HG02642 (cell line): ENCODE results near the gene MATR3.

Source experiments
- ATAC-seq: cut with Tn5 transposase; IDR thresholded peaks from one replicate; pipeline ENCODE4 v1.9.1; 2021; ENCODE audit warnings: mild to moderate bottlenecking; ENCODE audit not compliant: unreplicated experiment, poor library complexity

The MATR3 gene

DNA sequence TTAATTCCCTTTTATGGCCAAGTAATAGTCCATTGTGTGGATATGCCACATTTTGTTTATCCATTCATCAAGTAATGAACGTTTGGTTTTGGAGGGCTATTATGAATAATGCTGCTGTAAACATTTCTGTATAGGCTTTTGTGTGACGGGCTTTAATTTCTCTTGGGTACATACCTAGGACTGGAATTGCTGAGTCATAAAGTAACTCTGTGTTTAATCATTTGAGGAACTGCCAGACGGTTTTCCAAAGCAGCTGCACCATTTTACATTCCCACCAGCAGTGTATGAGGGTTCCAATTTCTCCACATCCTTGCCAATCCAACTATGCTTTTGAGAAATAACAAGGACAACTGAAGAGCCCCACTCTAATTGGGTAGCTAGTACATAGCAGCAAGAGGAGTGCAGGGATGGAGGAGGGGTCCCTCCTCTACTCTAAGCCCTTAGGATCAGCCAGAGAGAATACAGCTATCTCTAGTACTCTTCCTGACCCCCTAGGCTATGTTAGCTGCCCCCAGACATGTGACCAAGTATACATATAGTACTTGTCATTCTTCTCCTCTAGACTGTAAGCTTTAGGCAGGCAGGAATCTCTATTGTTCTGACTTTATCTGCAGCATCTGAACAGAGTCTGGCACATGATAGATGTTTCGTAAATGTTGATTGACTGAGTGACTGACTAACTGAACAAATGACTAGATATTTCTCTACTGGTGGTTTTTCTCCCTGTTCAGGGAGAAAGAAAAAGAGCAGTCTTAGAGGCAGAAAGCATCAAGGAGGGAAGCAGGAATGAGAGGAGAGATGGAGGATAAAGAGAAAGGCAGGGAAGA lies 22.1 kb upstream of the MATR3 start:
- no peak for ATAC-seq

DNA sequence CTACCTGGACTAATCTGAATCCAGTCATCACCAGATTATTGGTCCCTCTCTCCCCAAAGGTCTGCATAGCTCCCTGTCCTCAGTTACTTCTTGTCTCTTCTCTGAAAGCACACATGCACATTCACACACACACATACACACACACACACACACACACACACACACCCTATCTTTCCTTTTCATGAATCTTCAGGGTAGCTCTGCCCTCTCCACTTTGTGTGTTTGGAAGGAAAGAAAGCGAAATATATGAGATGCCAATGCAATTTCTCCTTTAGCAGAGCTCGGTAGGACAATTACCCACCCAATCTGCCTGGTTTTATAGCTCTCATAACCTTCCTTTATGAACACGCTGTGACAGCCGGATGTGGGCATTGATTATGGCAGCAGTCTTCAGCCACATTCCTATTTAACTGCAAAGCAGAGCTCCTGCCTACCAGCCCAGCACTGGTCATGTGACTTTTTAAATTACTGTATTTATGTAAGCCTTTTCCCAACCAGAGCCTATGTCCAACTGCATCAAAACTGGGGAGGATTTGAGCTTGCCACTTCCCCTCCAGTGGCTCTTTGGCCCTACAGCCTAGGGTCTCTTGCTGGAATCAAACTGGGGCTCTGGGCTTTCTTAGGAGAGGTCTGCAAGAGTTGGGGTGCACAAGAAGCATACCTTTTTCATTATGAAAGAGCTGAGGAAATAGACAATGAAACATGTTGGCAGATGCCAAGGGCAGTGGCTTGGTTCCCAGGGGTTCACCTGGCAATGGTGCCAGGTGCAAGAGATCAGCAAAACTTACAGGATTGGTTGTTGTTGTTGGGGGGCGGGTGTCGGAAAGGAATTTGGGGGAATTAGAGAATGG lies 20.8 kb upstream of the MATR3 start:
- no peak for ATAC-seq

DNA sequence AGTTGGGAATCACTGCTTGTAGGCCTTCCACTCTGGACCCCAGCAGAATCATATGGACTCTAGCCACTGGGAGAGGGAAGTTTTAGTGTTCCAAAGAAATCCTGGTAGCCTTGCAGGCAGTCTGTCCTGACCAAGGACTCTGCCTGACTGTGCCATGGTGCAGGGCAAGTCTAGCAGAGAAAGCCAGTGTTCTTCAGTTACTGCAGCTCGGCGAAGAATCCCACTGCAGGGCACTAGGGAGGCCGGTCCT lies 20.3 kb upstream of the MATR3 start:
- no peak for ATAC-seq

DNA sequence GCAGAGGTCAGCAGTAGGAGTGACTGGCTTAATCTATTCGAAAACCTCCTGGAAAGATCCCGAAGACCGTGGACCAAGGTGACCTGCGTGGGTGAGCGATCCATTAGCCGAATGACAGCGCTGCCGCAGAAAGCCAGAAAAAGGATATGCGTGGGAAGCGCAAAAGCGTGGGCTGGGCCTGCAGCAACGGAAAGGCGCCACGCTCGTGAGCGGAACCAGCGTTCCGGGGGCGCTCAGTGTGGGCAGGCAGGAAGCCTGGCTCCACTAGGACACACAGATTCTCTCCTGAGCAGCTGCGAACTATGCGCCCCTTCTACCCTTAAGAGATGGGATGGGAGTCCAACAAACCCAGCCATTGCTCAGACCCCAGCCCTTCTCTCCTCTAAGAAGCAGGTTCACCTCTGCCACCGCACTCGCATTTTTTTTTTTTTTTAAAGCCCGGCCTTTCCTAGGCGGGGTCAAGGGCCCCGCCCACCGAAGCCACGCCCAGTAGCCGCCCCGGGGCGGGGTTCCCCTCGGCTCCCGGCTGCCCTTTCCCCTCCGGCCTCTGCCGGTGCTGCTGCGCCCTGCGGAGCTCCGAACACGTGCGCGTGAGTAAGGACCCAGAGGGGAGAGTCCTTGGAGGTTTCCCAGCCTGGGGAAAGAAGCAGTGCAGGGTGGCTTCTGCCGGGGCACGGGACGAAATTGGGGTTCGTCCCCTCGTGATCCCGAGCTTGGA lies 19.8 kb upstream of the MATR3 start:
- ATAC-seq, result peak; percentile 91

DNA sequence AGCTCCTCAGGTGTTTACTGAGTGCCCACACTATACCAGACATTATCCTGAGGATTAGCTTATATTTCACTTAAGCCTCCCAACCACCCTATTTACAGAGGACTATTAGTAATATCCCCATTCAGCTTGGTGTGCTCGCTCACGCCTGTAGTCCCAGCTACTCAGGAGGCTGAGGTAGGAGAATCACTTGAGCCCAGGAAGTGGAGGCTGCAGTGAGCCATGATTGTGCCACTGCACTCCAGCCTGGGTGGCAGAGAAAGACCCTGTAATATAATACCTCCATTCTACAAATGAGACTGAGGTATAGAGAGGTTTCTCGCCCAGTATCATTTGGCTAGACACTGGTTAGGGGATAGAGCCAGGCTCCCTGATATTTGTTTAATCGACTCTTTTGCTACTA lies 18.0 kb upstream of the MATR3 start:
- ATAC-seq, result no peak

DNA sequence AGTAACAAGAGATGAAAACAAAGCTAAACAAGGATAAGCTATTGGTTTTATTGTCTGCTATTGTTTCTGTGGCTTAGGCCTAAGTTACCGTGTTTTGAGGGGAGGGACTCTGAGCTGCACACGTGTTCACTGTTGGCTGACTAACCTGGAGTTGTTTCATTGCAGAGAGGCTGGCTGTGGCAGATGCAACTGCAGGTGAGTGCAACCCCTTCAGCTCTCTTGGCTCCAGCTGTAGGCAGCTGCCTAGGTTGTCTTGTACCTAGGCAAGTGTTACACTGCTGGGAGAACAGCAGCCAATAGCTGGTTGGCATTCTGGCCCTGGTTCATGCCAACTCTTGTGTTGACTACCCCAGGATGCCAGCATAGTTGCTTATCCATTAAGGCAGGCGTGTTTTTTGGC lies 17.6 kb upstream of the MATR3 start:
- ATAC-seq, result no peak

DNA sequence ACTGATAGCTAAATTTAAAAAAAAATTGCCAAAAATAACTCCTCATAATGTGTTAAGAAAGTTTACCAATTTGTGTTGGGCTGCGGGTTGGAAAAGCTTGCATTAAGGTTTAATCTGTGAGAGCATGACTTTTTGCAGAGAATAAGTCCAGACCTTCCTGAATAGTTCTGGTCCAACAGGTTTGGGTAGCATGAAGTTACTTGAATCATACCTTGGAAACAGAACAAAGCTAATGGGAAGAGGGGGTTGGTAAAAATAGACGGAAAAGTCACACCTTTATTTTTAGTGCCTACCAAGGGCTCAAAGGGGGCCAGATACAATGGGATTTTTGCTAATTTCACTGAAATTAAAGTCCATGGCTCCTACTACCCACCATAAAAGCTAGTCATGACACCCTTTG lies 17.1 kb upstream of the MATR3 start:
- no peak for ATAC-seq

DNA sequence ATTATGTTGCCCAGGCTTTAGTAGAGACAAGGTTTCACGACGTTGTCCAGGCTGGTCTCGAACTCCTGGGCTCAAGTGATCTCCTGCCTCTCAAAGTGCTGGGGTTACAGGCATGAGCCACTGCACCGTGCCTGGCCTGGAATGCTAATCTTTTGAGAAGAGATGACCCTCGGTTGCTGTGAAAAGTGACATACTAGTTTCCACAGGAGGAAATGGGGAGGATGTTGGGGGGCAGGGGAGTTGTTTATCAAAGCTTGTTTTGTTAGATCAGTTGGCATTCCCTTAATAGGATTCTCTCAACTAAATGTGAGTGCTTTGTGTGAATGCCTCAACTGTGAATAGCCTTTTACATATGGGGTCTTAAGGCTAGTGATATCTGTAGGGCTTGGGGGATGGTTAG lies 16.4 kb upstream of the MATR3 start:
- ATAC-seq, result no peak

DNA sequence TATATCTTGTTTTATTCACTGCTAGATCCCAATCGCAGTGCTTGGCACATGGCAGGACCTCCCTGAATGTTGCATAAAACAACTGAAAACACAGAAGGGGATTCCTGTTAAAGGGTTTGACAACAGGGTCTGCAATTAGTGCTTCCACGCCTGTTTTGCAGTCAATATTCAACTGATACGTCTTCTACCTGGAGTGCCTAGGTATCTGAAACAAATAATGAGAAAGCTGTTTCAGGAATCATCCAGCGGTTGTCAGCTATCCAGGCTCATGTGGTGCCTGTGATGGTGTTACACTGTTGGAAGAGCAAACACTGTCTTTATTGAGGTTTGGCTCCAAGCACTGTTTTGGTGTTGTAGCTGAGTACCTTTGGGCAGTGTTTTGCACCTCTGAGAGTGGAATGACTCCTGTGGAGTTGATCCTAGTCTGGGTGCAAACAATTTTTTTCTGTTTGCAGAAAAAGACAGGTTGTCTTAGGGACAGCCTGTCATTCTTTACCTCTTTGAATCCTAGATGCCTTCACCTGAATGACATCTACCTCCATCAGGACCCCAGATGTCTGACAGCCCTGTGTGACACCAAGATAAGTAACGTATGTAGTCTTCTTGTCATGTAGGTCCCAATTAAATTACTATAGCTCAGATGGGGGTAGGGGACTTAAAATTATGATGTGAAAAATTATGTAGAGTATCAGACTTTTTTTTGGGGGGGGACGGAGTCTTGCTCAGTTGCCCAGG lies 14.8 kb upstream of the MATR3 start:
- no peak for ATAC-seq

DNA sequence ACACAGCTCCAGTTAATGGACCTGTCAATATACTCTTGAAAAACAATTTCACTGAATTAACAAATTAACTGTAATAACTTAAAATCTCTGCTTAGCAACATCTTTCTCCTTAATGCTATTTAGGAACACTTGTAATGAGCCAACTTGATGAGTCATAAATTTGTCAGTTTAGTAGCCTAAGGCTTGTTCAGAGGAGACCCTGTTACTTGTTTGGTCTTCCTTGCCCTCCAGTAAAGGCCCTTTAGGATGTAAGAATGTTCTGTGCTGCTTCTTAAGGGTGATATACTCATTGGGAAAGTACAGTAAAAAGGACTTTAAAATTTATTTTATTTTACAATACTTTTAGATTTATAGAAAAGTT lies 11.4 kb upstream of the MATR3 start:
- no peak for ATAC-seq

DNA sequence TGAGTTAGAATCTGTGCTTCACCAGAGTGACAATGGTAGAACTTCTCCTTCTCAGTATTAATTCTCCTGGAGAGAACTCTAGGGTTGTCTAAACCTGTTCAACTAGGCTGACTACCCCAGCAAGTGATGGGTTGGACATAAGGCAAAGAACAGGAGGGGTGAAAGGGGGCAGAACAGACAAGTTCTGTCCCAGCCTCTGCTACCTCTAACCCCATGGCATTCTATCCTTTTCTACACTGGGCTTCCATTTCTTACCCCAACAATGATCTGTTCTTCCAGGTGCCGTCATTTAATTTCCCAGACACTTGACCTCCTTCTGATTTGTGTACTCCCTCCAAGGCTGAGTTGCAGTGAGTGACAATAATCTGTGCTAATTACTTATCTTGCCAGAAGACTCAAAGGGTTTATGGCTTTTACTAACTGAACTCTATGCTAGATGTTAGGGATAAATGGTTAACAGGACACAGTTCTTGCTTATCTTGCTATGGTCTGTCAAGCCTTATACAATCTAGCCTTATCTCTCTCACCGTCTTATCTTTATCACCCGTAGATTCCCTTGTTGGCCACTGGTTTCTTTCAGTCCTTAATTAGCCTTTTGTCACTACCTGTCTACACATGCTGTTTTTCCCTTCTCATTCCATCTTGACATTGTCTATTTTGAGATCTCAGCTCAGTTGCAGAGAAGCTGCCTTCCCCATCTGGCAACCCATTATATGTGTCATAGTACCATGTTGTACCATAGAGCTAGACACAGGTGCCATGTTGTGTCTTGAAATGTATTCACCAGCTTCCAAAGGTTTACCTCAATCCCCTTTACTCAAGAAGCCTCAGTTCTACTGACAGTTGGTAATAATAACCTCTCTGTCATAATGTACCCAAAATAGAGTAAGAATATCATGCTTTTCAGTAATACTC lies 10.0 kb upstream of the MATR3 start:
- no peak for ATAC-seq

DNA sequence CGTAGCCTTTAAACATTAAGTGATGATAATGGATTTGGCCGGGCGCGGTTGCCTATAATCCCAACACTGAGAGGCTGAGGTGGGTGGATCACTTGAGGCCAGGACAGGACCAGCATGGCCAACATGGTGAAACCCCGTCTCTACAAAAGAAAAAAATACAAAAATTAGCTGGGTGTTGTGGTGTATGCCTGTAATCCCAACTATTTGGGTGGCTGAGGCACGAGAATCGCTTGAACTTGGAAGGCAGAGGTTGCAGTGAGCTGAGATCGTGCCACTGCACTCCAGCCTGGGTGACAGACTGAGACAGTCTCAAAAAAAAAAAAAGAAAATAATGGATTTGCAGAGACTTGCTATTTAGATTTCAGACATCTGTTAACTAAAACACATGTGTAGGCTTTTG lies 9.2 kb upstream of the MATR3 start:
- ATAC-seq, result no peak

DNA sequence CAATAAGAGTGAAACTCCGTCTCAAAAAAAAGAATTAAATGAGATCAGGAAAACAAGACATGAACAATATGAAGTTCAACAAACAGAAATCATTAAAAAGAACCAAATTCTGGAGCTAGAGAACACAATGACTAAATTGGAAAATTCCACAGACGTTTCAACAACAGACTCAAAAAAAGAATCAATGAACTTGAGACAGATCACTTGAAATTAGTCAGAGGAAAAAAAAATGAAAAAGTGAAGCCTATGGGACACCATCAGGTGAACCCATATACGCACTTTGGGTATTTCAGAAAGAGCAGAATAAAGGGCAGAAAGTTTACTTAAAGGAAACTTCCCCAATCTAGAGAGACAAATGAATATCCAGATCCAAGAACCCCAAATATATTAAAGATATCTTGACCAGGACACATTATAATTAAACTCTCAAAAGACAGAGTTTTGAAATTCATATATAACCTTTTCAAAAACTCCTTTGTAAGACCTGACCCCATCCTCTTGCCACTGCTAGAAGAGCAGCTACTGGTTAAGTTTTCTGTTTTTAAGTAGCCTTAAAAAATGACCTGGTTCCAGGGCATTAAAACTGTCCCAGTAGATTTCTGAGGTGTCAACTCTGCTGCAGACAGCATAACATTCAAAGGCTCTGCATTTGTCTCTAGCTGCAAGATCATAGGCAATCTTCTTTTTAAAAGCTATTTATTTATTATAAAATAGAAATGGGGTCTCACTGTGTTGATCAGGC lies 7.7 kb upstream of the MATR3 start:
- no peak for ATAC-seq

DNA sequence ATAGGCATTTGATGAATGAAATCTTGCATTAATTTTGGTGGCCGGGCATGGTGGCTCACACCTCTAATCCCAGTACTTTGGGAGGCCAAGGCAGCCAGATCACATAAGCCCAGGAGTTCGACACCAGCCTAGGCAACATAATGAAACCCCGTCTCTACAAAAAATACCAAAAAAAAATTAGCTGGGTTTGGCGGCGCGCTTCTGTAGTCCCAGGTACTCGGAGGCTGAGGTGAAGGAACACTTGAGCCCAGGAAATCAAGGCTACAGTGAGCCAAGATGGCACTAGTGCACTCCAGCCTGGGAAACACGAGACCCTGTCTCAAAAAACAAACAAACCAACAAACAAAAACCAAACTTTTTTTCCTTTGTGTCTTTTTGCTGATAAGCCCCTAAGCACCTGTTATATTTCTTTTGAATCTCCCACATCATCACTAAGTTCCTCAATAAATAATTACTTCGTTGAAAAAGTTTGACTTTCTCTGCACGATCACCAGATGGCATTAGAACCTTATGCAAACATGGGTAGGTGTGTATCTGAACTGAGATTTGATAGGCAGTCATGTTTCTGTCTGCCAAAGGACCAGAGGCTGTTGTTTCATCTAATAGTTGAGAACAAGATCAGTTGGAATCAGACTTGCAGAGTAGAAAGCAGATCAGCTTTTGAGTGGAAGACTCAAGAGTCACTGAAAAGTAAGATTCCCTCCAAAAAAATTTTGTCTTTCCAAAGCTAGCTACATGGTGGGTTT lies 5.5 kb upstream of the MATR3 start:
- ATAC-seq, result no peak

DNA sequence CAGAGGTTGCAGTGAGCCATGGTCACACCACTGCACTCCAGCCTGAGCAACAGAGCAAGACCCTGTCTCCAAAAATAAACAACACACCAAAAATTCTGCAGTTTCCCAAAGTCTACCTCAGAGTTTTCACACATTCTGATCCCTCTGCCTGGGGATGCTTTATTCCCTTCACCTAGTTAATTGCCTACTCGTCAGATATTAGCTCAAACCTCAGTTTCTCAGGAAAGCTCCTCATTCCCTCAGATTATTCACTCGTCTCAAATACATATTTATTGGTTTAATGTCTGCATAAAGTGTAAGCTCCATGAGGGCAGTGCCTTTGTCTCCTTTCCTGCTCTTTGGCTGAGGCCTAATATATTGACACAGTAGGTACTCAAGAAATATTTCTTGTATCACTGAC lies 2.5 kb upstream of the MATR3 start:
- ATAC-seq, result no peak

DNA sequence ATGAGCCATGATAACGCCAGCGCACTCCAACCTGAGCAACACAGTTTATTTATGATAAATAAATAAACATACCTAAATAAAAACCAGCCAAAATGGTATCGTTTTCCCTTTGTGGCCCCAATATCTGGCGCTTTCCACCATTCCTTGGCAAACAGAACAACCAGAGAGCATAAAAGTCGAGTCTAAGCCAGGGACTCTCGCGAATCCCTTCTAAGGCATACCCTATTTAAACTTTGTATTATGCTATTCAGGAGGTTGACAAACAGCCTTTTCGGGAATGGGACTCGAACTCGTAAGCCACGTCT lies 386 bp upstream of the MATR3 start:
- no peak for ATAC-seq

DNA sequence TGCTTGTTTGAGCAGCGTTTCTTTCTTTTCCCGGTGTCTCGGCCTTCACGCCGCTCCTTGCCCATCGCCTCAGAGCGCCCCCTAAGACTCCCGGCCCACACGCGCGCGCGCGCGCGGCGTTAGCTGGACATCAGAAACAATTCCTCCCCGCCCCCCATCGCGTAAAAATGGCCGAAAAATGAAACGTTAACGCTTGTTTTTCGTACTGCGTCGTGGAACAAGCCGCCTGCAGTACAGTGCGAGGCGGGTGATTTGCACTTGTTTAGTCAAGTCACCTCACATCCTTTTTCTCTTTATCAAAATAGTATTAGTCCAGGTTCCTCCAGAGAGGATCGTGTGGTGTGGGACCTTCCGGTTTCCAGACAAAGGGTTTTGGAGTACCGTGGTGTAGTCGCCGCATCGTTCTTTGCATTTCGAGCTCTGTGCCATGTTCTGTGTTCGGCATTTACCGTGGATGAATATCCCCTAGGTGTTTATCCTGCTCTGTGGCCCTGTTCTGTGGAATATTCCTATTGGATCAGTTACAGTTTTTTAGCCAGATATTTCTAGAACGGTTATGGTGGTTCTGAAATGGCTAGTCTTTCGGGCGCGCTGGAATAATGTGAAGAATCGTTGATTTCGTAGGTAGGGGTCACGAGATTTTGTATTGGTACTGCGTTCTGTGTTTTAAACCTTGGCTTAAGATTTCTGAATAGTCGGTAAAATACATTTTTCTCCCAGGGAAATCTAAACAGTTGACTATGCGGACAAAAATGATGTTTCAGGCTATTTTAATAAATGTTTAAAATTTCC lies 1.0 kb downstream of the MATR3 start:
- ATAC-seq, result peak; percentile 40
